GM12878 (cell line): ENCODE data around the gene S100A11. TPM values are rescaled to one million over a fixed set of nuclear protein-coding genes. Genes with fewer than 3 reads are reported as not detected.

Experiments
- ATAC-seq: fragments of 200-7000 bp; cut with Tn5 transposase; 3 replicates; pipeline ENCODE4 v1.9.1; 2020; ENCODE audit warnings: mild to moderate bottlenecking, moderate library complexity
- BruUV-seq: library from RNA; stranded (reverse); fragments of 400-500 nt; replicated peaks from 2 replicates; lab custom pipeline; 2021; lab: Mats Ljungman, UMichigan
- CTCF ChIA-PET: fragments of 300-600 bp; sonication (Branson Sonifier 250); formaldehyde crosslinking; extraction: SDS; loops from one replicate; lab custom pipeline; 2021; ENCODE audit warnings: inconsistent platforms; lab: Yijun Ruan, JAX
- POLR2A ChIA-PET: fragments of 350-600 bp; formaldehyde crosslinking; extraction: SDS; loops from one replicate; lab custom pipeline; 2021; ENCODE audit warnings: inconsistent platforms; lab: Charles Lee
- RAD21 ChIA-PET: fragments of 300-600 bp; sonication (Branson Sonifier 250); formaldehyde crosslinking; loops from one replicate; lab custom pipeline; 2023; ENCODE audit warnings: antibody characterized with exemption; ENCODE audit not compliant: unreplicated experiment; lab: Charles Lee
- SMC1A ChIA-PET: fragments of 300-600 bp; sonication (Branson Sonifier 250); formaldehyde crosslinking; loops from one replicate; lab custom pipeline; 2023; ENCODE audit not compliant: unreplicated experiment, uncharacterized antibody; lab: Charles Lee
- DNase-seq: peaks from one replicate; pipeline ENCODE4 v3.0.0-alpha.2; 2011; ENCODE audit warnings: low read depth, low spot score
- FAIRE-seq: peaks from 3 replicates; lab custom pipeline; 2011; peaks lifted over from hg19 to GRCh38; lab: Jason Lieb, UNC
- H2AFZ ChIP-seq: 2 replicates; pipeline ENCODE4 v1.6.0; 2011; ENCODE audit warnings: low read depth, low read length, control low read depth; ENCODE audit not compliant: control insufficient read depth
- H3K27ac ChIP-seq: 2 replicates; pipeline ENCODE4 v1.5.1; 2011; ENCODE audit warnings: control low read depth; ENCODE audit not compliant: control insufficient read depth, insufficient read depth
- H3K27me3 ChIP-seq, 2 experiments: replicated peaks in 1 of 2; 2 replicates each; pipeline versions ENCODE4 v1.6.0 to v1.6.1; 2011; ENCODE audit warnings: low read length in 1 of 2; ENCODE audit not compliant: control insufficient read depth in 2 of 2, insufficient read depth in 2 of 2
- H3K36me3 ChIP-seq, 2 experiments: 2 replicates each; pipeline ENCODE4 v1.5.1; 2011; ENCODE audit warnings: low read length in 1 of 2; ENCODE audit not compliant: control insufficient read depth in 2 of 2, insufficient read depth in 2 of 2
- H3K4me1 ChIP-seq: 2 replicates; pipeline ENCODE4 v1.6.1; 2011; ENCODE audit warnings: mild to moderate bottlenecking, low read length, moderate library complexity, mixed read lengths; ENCODE audit not compliant: control insufficient read depth, insufficient read depth
- H3K4me2 ChIP-seq: 2 replicates; pipeline ENCODE4 v1.6.0; 2011; ENCODE audit warnings: control low read depth; ENCODE audit not compliant: control insufficient read depth, insufficient read depth
- H3K4me3 ChIP-seq: fragments of 200-600 bp; sonication (generic); 2 replicates; pipeline ENCODE4 v1.5.1; 2016
- H3K79me2 ChIP-seq: 2 replicates; pipeline ENCODE4 v1.6.0; 2011; ENCODE audit warnings: low read length; ENCODE audit not compliant: control insufficient read depth, insufficient read depth
- H3K9ac ChIP-seq: 2 replicates; pipeline ENCODE4 v1.8.0; 2011; ENCODE audit warnings: low read length, control low read depth, mixed read lengths; ENCODE audit not compliant: control insufficient read depth, insufficient read depth
- H3K9me3 ChIP-seq: replicated peaks from 3 replicates; pipeline ENCODE4 v1.5.1; 2011; ENCODE audit warnings: mild to moderate bottlenecking, low read length; ENCODE audit not compliant: control insufficient read depth, insufficient read depth
- H4K20me1 ChIP-seq: 2 replicates; pipeline ENCODE4 v1.6.0; 2011; ENCODE audit not compliant: control insufficient read depth, insufficient read depth
- EP300 ChIP-seq, 2 experiments: fragments of 150-350 bp in 1 of 2; IDR thresholded peaks; 2 replicates each; pipeline ENCODE4 v1.6.1; 2011 to 2012; ENCODE audit warnings: low read depth in 2 of 2, low read length in 2 of 2, borderline replicate concordance in 1 of 2, improper control_type of control experiment in 1 of 2, inconsistent platforms in 1 of 2; ENCODE audit not compliant: control insufficient read depth in 1 of 2
- EZH2 ChIP-seq: IDR thresholded peaks from 2 replicates; pipeline ENCODE4 v1.6.1; 2012; ENCODE audit warnings: low read depth, mild to moderate bottlenecking, control low read depth, inconsistent platforms, low read length, borderline replicate concordance; ENCODE audit not compliant: control insufficient read depth
- HSF1 ChIP-seq: fragments of 150-350 bp; IDR thresholded peaks from 2 replicates; pipeline ENCODE4 v1.6.1; 2014; ENCODE audit warnings: mild to moderate bottlenecking, low read depth, low read length
- IRF3 ChIP-seq: fragments of 450-650 bp; IDR thresholded peaks from 2 replicates; pipeline ENCODE4 v1.6.1; 2014; ENCODE audit warnings: mild to moderate bottlenecking
- JUND ChIP-seq: IDR thresholded peaks from 2 replicates; pipeline ENCODE4 v1.6.1; 2012; ENCODE audit warnings: low read depth, mild to moderate bottlenecking, low read length, improper control_type of control experiment, moderate library complexity
- MEF2A ChIP-seq: IDR thresholded peaks from 2 replicates; pipeline ENCODE4 v1.6.1; 2011; ENCODE audit warnings: low read depth, mild to moderate bottlenecking, low read length, moderate library complexity; ENCODE audit not compliant: insufficient read depth
- MTA3 ChIP-seq: IDR thresholded peaks from 2 replicates; pipeline ENCODE4 v1.6.1; 2012; ENCODE audit warnings: low read length, inconsistent platforms, borderline replicate concordance
- NFXL1 ChIP-seq: fragments of 450-650 bp; IDR thresholded peaks from 2 replicates; pipeline ENCODE4 v1.6.1; 2017; ENCODE audit warnings: antibody characterized with exemption, mild to moderate bottlenecking, borderline replicate concordance
- POLR2A ChIP-seq: IDR thresholded peaks from 2 replicates; pipeline ENCODE4 v1.6.1; 2011; ENCODE audit warnings: low read depth, mild to moderate bottlenecking, low read length
- SIX5 ChIP-seq: IDR thresholded peaks from 2 replicates; pipeline ENCODE4 v1.6.1; 2011; ENCODE audit warnings: mild to moderate bottlenecking, low read depth, low read length, moderate library complexity; ENCODE audit not compliant: severe bottlenecking
- SP1 ChIP-seq: IDR thresholded peaks from one replicate; pipeline ENCODE4 v1.6.1; 2011; ENCODE audit warnings: low read depth, low read length
- SREBF1 ChIP-seq: IDR thresholded peaks from 2 replicates; pipeline ENCODE4 v1.6.1; 2012; ENCODE audit warnings: mild to moderate bottlenecking, low read length
- SREBF2 ChIP-seq: IDR thresholded peaks from 2 replicates; pipeline ENCODE4 v1.6.1; 2012; ENCODE audit warnings: mild to moderate bottlenecking, low read length
- TBL1XR1 ChIP-seq: IDR thresholded peaks from 2 replicates; pipeline ENCODE4 v1.6.1; 2012; ENCODE audit warnings: low read depth, low read length, improper control_type of control experiment
- TCF7 ChIP-seq: IDR thresholded peaks from 2 replicates; pipeline ENCODE4 v1.6.1; 2014; ENCODE audit warnings: antibody characterized with exemption, borderline replicate concordance
- ZBTB4 ChIP-seq: fragments of 450-650 bp; formaldehyde crosslinking; IDR thresholded peaks from 2 replicates; pipeline ENCODE4 v1.4.0; 2022; ENCODE audit warnings: mild to moderate bottlenecking, moderate library complexity
- ZNF24 ChIP-seq: fragments of 450-650 bp; IDR thresholded peaks from 2 replicates; pipeline ENCODE4 v1.6.1; 2017; ENCODE audit warnings: antibody characterized with exemption, mild to moderate bottlenecking
- WGBS: methylation state at CpG from one replicate; pipeline ENCODE4 v1.1.6; 2016; ENCODE audit warnings: low lambda C conversion rate; ENCODE audit not compliant: insufficient replicate concordance, insufficient coverage; ENCODE audit errors: missing lambda C conversion rate; 5-methylcytosine and 5-hydroxymethylcytosine counted together
- in situ Hi-C: fragments of 300-500 bp; cut with MboI; formaldehyde crosslinking; loops from 9 replicates; pipeline ENCODE4 v1.14.3; 2018; ENCODE audit warnings: mixed read lengths
- intact Hi-C: fragments of 100-400 bp; cut with micrococcal nuclease; formaldehyde crosslinking; loops from one replicate; pipeline ENCODE4 v1.14.2; 2022; ENCODE audit not compliant: unreplicated experiment
- polyA plus RNA-seq, 11 experiments: library from polyadenylated mRNA; depleted of rRNA in 4 of 11; unstranded in 6 of 11; stranded (reverse) in 5 of 11; fragments of >200 nt; fragmentation: Nextera tagmentation in 4 of 11; fragmentation: Illumina TruSeq in 1 of 11; extraction: Ambion mirVana in 4 of 11; extraction: Trizol in 1 of 11; gene quantifications; 1 replicate in 1 of 11; 2 replicates in 10 of 11; pipeline versions ENCODE4 v1.2.1 to v1.2.3, GENCODE V29; 2011 to 2016; ENCODE audit warnings: inconsistent platforms in 2 of 11, missing spikeins in 2 of 11, low read depth in 1 of 11
- total RNA-seq, 4 experiments: library from RNA; depleted of rRNA in 3 of 4; stranded (reverse); fragments of >200 nt in 3 of 4; fragmentation: Illumina TruSeq in 1 of 4; extraction: Trizol in 1 of 4; gene quantifications; 2 replicates each; pipeline versions ENCODE4 v1.2.1 to v1.2.3, GENCODE V29; 2013 to 2021

The S100A11 gene
- total and polyA plus RNA-seq, 10 of the 15 experiments (the other 5 are each of a cell fraction or from before 2014, with no cell fraction given): 9.0 to 134 (median 62.7) TPM

- no peak for TF ChIP-seq TCF7
- TF ChIP-seq SP1: no peak
- no peak for TF ChIP-seq MTA3
- TF ChIP-seq NFXL1: no peak
- TF ChIP-seq MEF2A: no peak
- TF ChIP-seq JUND: no peak
- TF ChIP-seq SREBF2: no peak
- TF ChIP-seq HSF1: no peak
- TF ChIP-seq IRF3: no peak
Observed at GRCh38 chr1:151997284-151997570, 39.6 kb downstream of the S100A11 start (continued).

DNA sequence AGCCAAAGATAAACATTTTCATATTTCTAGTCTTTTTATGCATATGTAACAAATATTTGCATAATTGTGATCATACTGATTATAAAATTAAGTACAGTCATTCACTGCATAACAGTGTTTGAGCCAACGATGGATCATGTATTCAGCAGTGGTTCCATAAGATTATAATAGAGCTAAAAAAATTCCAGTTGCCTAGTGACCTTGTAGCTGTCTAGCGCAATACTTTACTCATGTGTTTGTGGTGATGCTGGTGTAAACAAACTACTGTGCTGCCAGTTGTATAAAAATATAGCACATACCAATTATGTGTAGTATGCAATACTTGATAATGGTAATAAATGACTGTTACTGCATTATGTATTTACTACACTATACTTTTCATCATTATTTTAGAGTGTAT is 41.0 kb downstream of the S100A11 start:
- H3K9ac ChIP-seq: no peak overlapping the region
- H3K4me1 ChIP-seq: peaks cover 11% of the 10 kb centered on the region; the same call in 1 of the 2 replicates
- H3K4me3 ChIP-seq: no peak overlapping the region
- BruUV-seq: no TSS peak
- H3K9me3 ChIP-seq: no peaks in the 10 kb centered on the region
- no peak for TF ChIP-seq EP300 (IDR thresholded peaks at IDR 0.05; ENCODE audit: borderline replicate concordance in 1 of 2, control insufficient read depth in 1 of 2, low read depth in 2 of 2, low read length in 2 of 2)
- TF ChIP-seq TBL1XR1: no peak
- TF ChIP-seq SREBF1: no peak
- no peak for TF ChIP-seq POLR2A
- no peak for TF ChIP-seq JUND
- no peak for TF ChIP-seq SIX5
- TF ChIP-seq ZBTB4: no peak
- no peak for TF ChIP-seq EZH2
- no peak for TF ChIP-seq ZNF24
- TF ChIP-seq, all 136 proteins: peak for 0
- no peak for FAIRE-seq
- Histone ChIP-seq H3K27ac (no peak overlapping the region), H3K4me2 (no peak overlapping the region), H3K79me2 (no peaks in the 10 kb centered on the region), H4K20me1 (no peaks in the 10 kb centered on the region), H3K36me3 (no peaks in the 10 kb centered on the region), H3K27me3 (peaks cover 14 to 33% of the 10 kb centered on the region in 2 experiments), H2AFZ (no peak overlapping the region)
- in situ Hi-C loops (loop anchor here (5.0 kb wide), 2 partner anchors 63 to 108 kb away; no protein-coding TSS in a partner anchor), intact Hi-C loops (no loop called here)
- ChIA-PET CTCF (interaction anchor here (0.7 to 2.2 kb wide), 11 partner anchors 9 to 155 kb away, joined by 3 to 16 read pairs (median 4); no protein-coding TSS in a partner anchor), POLR2A (no interaction called here), RAD21 (interaction anchor here (1.1 kb wide), 2 partner anchors 108 to 298 kb away, joined by 4 to 5 read pairs; no protein-coding TSS in a partner anchor), SMC1A (interaction anchor here (1.0 to 7.4 kb wide), 6 partner anchors 10 to 106 kb away, joined by 3 to 47 read pairs (median 6); no protein-coding TSS in a partner anchor)
- no peak for ATAC-seq
- 45% methylated on average over 2 of the region's 2 CpGs for WGBS
- DNase-seq: no peak
